Stimulated activated CD8-positive, alpha-beta memory T cell treated with anti-CD3 and anti-CD28 coated beads, Interleukin-7, amount 100 ng/mL, for 1 hour (primary cell): ENCODE results near the gene PRLHR.
"Not testable (repeated sequence)": the region's sequence is repeated elsewhere in the genome, so short reads cannot be mapped to it uniquely, and the experiment has no call there.

Experiments
- DNase-seq, 2 donors: peaks; one replicate each; pipeline ENCODE4 v3.0.0-alpha.2; 2020; ENCODE audit warnings: low read depth in 2 of 2

Gene PRLHR

DNA sequence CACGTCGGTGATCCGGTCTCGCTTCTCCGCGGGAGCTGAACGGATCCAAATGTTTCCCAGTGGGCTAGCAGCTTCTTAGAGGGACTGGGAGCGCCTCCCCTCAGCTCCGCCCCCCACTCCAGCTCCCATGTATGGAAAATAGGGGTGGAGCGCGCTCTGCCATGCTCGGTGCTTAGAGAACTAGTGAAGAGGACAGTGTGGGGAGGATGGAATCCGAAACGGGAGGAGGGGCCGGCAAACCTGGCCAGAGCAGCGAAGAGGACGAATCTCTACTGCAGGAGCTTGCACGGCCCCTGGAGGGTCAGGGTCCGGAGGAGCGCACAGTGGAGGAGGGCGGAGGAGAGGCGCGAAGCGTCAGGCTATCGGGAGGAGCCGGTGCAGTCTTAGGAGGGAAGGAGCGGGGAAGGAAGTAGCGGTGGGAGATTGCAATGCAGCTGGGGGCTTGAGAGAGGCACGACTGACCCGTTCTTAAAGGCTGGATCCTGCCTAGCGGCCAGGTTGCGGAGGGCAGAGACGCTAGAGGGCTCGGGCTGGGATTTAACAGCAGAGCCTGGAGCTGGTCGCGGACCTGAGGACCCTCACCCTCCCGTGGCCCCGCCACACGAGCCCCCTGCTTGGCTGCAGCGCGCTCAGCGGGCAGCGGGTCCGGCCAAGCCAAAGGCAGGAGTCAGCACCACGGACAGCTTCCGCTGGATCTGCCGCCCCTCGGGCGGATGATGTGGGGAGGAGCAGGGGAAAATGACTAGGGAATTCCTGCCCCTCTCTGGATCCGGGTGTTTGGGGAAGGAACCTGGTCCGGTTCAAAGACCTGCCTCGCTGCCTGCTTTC is at the start of gene PRLHR:
Gene PRLHR (minus strand): TSS at position 51 of the 828 bp plus-strand sequence. CDS start 404 bp downstream, outside the sequence.
- DNase-seq: no peak

DNA sequence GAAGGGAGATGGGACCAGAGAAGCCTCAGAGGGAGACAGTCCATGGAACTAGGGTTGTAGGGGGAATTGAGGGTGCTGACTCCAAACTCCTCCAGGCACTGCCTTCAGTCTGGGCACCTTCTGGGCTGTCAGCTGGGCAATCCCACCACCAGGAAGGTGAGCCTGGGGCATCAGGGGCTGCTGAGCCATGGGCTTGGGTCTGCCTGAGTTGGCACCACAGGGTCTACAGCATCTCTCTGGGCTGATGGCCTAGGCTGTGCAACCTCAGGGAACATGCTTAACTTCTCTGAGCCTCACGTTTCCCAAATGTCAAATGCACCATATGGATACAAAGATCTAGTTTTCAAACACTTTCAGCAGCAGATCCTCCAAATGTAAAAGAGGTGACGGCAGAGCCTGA is 46.8 kb upstream of the PRLHR start:
- DNase-seq: no peak

DNA sequence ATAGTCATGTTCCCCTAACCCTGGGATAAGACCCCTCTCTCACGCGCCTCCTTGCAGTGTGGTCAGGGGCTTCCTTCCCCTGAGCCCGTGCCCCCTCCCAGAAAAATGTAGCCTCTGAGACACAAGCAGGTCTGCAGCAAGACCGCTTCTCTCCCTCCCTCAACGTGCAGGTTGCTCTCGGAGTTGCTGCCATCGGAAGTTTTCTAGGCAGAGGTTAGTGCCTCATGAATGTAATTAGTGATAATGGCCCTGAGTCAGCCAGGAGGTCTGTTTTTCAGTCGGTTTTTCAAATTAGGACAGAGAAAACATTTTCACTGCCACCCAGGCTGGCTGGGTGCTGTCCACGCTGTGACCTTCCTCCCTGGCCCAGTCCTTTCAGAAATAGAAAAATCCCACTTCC is 43.2 kb upstream of the PRLHR start:
- DNase-seq: no peak

DNA sequence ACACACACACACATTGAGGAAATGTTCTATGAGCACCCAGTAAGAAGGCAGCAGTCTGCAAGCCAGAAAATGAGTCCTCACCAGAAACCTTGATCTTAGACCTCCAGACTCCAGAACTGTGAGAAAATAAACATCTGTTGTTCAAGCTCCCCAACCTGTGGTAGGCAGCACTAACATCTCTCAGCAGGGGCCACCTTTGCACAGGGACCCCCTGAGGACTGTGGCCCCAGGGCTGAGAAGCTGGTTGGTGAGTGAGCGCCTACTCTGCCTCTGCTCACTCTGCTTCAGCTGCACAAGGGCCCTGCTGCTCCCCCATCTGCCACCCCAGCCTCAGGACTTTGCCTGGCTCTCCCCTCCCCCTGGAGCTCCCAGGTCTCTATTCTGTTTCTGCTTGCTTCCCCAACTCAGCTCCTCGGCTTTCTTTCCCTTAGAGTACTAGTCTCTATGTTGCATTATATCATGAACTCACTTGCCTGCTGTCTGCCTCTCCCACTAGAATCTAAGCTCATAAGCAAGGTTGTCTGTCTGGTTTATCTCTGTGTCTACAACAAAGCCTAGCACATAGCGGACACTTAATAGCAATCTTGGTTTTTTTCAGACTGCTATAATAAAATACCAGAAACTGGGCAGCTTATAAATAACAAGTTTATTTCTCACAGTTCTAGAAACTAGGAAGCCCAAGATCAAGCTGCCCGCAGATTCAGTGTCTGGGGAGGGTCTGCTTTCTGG is 40.4 kb upstream of the PRLHR start:
- no peak for DNase-seq

DNA sequence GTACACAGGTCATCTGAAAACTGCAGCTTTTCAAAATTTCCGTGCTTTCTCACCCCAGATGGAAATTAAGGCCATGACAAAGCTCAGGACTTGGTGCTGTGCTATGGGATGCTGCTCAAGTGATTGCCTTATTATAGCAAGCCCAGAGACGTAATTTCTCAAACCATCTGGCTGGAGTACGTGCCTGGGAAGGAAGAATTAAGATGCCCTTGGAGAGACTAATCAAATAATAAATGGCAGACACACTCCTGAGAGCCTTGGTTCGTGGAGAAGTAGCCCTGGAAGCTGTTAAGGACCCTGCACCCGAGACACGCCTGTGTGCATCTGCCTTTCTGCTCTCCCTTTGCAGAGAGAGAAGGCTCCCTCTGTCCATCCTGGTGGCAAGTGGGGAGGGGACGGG is 38.3 kb upstream of the PRLHR start:
- DNase-seq: no peak

GRCh38 chr10:118629211-118629610 is 33.8 kb upstream of the PRLHR start:
- DNase-seq: no peak

- no peak for DNase-seq
Observed at GRCh38 chr10:118628397-118628796, 32.9 kb upstream of the PRLHR start.

- DNase-seq: no peak
Observed at GRCh38 chr10:118626953-118627352, 31.5 kb upstream of the PRLHR start.

DNA sequence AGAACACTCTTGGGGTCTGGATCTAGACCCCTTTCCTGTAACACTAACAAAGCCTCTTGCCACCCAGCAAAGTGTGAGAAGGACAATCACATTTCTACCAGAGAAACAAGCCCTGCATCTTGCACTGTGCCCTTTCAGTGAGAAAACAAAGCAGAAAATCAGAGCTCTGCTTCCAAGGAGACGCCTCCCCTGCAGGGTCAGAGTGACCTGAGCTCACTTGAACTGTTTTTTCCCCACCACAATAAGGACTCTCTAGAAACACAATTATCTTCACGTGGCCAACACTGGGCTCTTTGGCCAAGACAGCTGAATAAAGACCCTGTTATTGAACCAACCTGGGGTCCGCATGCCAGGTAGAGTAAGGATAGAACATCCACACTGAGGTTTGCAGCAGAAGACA is 30.1 kb upstream of the PRLHR start:
- no peak for DNase-seq

- DNase-seq: no peak
Observed at GRCh38 chr10:118624747-118625146, 29.3 kb upstream of the PRLHR start.

- no peak for DNase-seq
Observed at GRCh38 chr10:118621304-118621942, 26.0 kb upstream of the PRLHR start.

- not testable (repeated sequence) for DNase-seq
Observed at GRCh38 chr10:118613863-118614262, 18.4 kb upstream of the PRLHR start.

- DNase-seq: no peak
Observed at GRCh38 chr10:118610577-118610976, 15.1 kb upstream of the PRLHR start.

- DNase-seq: no peak
Observed at GRCh38 chr10:118607768-118608354, 12.4 kb upstream of the PRLHR start.

GRCh38 chr10:118605694-118606093 is 10.2 kb upstream of the PRLHR start:
- no peak for DNase-seq

DNA sequence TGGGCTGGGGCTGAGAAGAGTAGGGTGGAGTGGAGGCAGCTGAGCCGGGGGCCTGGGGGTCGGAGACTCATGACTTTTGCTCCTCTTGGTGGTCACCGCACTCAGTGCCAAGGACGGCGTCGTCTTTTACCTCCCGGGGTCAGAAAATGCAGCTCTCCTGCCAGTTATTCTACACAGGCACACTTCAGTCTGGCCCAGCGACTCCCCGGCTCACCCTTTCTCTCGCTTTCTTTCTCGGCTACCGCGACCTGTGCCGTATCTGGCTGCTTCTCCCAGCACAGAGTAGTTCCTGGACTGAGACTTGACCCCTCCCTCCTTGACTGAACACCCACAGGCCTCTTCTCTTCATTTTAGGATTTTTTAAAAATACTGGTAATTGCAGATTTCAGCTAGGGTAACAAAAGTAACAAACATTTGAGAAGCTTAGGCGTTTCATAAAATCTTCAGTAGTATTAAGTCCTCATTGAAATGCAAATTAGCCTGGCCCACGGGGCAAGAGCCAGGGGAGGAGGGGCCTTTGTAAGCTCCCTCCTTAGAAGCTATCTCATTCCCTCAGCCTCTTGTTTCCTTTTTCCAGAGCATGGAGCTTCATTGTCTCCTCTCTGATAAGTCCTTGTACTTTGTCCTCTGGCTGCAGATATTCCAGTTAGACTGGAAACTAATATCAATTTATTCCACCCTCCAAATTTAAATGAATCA is 1.1 kb upstream of the PRLHR start:
- no peak for DNase-seq

- DNase-seq: no peak
Observed at GRCh38 chr10:118595064-118595420, 406 bp downstream of the PRLHR start.

- DNase-seq: no peak
Observed at GRCh38 chr10:118594392-118595063, 920 bp downstream of the PRLHR start.

DNA sequence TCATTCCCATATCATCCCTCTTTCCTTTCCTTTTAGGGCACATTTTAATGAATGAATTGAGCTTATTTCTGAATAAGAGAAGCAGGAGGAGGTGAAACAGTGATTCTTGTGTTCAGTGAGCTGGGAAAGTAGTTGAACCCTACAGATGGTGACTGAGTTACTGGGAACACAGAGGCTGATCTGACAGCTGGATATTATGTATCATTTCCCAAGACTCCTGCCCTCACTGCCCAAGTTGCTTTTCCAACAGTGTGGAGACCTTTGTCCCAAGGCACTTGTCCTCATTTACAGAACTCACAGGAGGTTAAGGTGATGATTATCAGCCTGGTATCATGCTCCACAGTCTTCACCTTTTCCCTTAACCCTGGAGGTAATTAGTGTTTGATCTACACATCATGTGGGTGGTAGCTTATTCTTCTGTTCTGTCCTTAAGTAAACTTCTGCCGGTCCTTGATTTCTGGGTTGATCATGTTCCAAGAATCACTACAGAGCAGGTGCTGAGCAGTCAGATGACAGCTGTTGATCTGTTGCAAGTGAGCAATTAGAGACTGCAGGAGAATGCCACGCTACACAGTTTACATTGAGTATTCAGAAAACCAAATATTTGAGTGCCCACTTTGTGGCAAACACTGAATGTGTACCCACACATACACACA is 2.6 kb downstream of the PRLHR start:
- DNase-seq: no peak

GRCh38 chr10:118590334-118590733 is 5.1 kb downstream of the PRLHR start:
- DNase-seq: no peak
